Peyer's patch (tissue), 4 donors: ENCODE results near the gene TSPAN15. TPM values are rescaled to one million over a fixed set of nuclear protein-coding genes. Genes with fewer than 3 reads are reported as not detected.

Source experiments
- DNase-seq, 3 donors: peaks; one replicate each; pipeline ENCODE4 v3.0.0-alpha.2; 2017 to 2019
- H3K27ac ChIP-seq, 4 donors: fragments of 200-600 bp; sonication (generic); one replicate each; pipeline ENCODE4 v1.5.1; 2016 to 2019
- H3K27me3 ChIP-seq, 2 donors: fragments of 200-600 bp; sonication (generic); one replicate each; pipeline ENCODE4 v1.5.1; 2019
- H3K36me3 ChIP-seq, 3 donors: fragments of 200-600 bp; sonication (generic); one replicate each; pipeline ENCODE4 v1.5.1; 2016 to 2019
- H3K4me1 ChIP-seq, 4 donors: fragments of 200-600 bp; sonication (generic); one replicate each; pipeline ENCODE4 v1.5.1; 2016 to 2019
- H3K4me3 ChIP-seq, 4 donors: fragments of 200-600 bp; sonication (generic); 1 replicate in 3 of 4; 2 replicates in 1 of 4; pipeline ENCODE4 v1.5.1; 2016 to 2019; ENCODE audit warnings: mild to moderate bottlenecking in 1 of 4
- H3K9me3 ChIP-seq, 4 donors: fragments of 200-600 bp; sonication (generic); one replicate each; pipeline ENCODE4 v1.5.1; 2016 to 2019; ENCODE audit warnings: mild to moderate bottlenecking in 1 of 4
- POLR2A ChIP-seq, 2 donors: fragments of 450-650 bp; IDR thresholded peaks; one replicate each; pipeline ENCODE4 v1.5.1; 2017; ENCODE audit warnings: antibody characterized with exemption in 2 of 2, mild to moderate bottlenecking in 2 of 2, moderate library complexity in 2 of 2
- total RNA-seq, 4 donors: library from RNA; depleted of rRNA; stranded (reverse); fragments of >200 nt; gene quantifications; one replicate each; pipeline ENCODE4 v1.1.0, GENCODE V29; 2016
- TF ChIP-seq, protein P1 (sequence below), 6 experiments: fragments of 450-650 bp in 4 of 6; fragments of 200-600 bp in 2 of 6; sonication (generic) in 1 of 6; IDR thresholded peaks; one replicate each; pipeline ENCODE4 v1.5.1; 2017 to 2019; ENCODE audit warnings: antibody characterized with exemption in 6 of 6, mild to moderate bottlenecking in 3 of 6, moderate library complexity in 1 of 6

Gene TSPAN15
- total RNA-seq, 4 donors from 2014 or later: 32.2 to 110 (median 94.4) TPM

DNA sequence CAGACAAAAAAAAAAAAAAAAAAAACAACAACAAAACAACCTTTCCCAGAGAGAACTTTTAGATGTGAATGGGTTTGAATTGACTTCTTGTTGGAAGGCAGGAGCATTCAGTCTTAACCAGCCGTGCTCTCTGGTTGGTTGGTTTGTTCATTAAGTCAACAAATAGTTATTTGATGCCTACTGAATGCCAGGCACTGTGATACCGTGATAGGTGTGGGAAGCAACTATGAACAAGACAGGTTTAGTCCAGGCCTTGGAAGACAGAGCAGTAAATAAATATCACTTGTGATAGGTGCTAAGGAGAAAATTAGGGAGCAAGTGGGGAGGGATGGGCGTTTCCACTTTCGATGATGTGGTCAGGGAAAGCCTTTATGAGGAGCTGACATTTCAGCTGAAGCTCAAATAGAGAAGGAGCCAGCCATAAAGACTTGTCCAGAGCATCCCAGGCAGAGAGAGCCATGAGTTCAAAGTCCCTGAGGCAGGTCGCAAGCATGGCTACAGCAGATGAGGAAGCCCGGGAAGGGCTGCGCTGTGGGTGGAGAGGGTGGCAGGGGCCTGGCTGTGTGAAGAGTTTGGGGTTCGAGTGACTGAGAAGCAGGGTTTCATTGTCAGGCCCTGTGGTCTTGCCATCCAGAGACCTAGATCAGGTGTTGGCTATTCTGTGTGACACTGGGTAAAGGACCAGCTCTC lies 8.0 kb downstream of the TSPAN15 start:
- H3K4me1 ChIP-seq: peaks cover 0 to 58% (median 4%) of the 10 kb centered on the region in 4 donors
- peaks cover 0 to 8% (median 0%) of the 10 kb centered on the region in 3 donors for H3K36me3 ChIP-seq
- H3K27ac ChIP-seq: peak overlapping the region in 3 of 4 donors; percentile 76 to 92 (median 88)
- no peak for TF ChIP-seq POLR2A (IDR thresholded peaks at IDR 0.05)
- TF ChIP-seq, protein P1, sequence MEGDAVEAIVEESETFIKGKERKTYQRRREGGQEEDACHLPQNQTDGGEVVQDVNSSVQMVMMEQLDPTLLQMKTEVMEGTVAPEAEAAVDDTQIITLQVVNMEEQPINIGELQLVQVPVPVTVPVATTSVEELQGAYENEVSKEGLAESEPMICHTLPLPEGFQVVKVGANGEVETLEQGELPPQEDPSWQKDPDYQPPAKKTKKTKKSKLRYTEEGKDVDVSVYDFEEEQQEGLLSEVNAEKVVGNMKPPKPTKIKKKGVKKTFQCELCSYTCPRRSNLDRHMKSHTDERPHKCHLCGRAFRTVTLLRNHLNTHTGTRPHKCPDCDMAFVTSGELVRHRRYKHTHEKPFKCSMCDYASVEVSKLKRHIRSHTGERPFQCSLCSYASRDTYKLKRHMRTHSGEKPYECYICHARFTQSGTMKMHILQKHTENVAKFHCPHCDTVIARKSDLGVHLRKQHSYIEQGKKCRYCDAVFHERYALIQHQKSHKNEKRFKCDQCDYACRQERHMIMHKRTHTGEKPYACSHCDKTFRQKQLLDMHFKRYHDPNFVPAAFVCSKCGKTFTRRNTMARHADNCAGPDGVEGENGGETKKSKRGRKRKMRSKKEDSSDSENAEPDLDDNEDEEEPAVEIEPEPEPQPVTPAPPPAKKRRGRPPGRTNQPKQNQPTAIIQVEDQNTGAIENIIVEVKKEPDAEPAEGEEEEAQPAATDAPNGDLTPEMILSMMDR (IDR thresholded peaks at IDR 0.05): no peak
- DNase-seq: peak in 2 of 3 donors; percentile 70 to 74
- H3K4me3 ChIP-seq: no peak overlapping the region
- no peaks in the 10 kb centered on the region for H3K9me3 ChIP-seq
- no peaks in the 10 kb centered on the region for H3K27me3 ChIP-seq

- peak in 1 of 3 donors; percentile 47 for DNase-seq
These were observed 8.8 kb downstream of the TSPAN15 start for GRCh38 chr10:69459893-69460575.

DNA sequence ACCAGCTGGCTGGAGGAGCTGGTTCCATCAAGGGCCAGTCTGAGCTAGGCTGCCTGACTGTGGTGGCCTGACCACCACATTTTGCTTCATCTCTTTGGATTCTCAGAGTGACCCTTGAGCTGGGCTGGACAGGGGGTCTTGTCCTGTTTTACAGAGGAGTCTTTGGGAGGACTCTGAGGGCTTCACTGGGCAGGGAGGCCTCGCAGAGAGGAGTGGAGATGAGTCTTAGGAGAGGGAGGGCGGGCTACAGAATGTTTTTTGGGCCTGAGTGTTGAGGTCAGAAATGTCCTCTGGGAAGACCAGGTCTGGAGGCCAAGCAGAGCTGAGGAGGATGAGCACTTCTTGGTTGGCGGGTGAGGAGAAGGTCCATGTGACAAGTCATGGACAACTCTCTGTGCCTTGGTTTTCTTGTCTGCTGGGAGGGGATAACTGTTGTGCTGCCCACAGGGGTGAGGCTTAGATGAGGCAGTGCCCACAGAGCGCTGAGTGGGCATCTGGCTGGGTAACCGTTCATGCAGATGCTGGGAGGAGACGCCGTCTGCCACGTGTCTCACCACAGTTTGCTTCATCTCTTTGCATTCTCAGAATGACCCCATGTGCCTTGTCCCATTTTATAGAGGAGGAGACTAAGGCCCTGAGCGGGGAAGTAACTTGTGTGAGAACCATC lies 9.4 kb downstream of the TSPAN15 start:
- Histone ChIP-seq H3K9me3 (no peaks in the 10 kb centered on the region), H3K4me3 (no peak overlapping the region), H3K4me1 (peaks cover 0 to 73% (median 5%) of the 10 kb centered on the region in 4 donors), H3K27me3 (no peaks in the 10 kb centered on the region), H3K36me3 (peaks cover 0 to 7% (median 0%) of the 10 kb centered on the region in 3 donors), H3K27ac (peak overlapping the region in 3 of 4 donors; percentile 76 to 92 (median 88))
- TF ChIP-seq, protein P1 (IDR thresholded peaks at IDR 0.05): no peak
- no peak for TF ChIP-seq POLR2A (IDR thresholded peaks at IDR 0.05)
- peak in 1 of 3 donors; percentile 25 for DNase-seq

More at GRCh38 chr10:69459893-69460575, 8.8 kb downstream of the TSPAN15 start:
- Histone ChIP-seq H3K36me3 (peaks cover 0 to 8% (median 0%) of the 10 kb centered on the region in 3 donors), H3K4me3 (no peak overlapping the region), H3K9me3 (no peaks in the 10 kb centered on the region), H3K27ac (peak overlapping the region in 3 of 4 donors; percentile 76 to 92 (median 88)), H3K4me1 (peaks cover 0 to 66% (median 5%) of the 10 kb centered on the region in 4 donors), H3K27me3 (no peaks in the 10 kb centered on the region)
- no peak for TF ChIP-seq POLR2A (IDR thresholded peaks at IDR 0.05)
- TF ChIP-seq, protein P1 (IDR thresholded peaks at IDR 0.05): no peak

DNA sequence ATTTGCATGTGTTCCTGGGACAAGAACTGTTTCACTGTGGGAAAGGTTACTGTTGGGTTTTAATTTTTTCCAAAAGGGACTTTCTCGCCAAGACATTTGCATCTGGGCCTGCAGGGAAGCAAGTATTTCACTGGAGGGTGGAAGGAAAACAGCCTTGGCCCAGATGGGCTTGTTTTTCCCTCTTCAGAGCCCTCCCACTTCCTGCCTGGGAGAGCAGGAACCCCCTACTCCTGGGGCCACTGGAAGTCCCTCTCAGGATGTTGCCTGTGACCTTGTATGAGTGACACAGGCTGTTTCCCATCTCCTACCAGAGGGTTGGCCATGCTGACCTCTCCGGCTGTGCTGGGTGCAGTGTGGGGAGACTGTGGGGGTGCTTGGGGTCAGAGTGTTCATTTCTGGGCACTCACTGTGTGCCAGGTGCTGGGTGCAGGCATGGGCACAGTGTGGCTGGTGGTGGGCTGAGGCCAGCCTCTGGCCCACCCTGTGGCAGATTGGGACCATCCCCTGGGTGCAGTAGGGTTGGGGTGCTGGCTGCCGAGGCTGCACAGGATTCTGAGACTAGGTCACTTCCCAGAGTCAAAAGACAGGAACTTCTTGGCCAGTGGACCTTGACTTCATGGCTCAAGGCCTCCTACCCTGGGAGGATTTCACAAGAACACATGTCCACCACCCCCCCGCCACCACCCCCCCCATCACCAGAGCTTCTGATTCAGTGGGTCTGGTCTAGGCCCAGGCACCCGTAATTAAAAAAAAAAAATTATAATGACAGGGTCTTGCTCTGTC lies 10.2 kb downstream of the TSPAN15 start:
- Histone ChIP-seq H3K4me3 (no peak overlapping the region), H3K9me3 (no peaks in the 10 kb centered on the region), H3K27me3 (no peaks in the 10 kb centered on the region), H3K27ac (peak overlapping the region in 2 of 4 donors; percentile 88 to 92), H3K4me1 (peaks cover 0 to 79% (median 5%) of the 10 kb centered on the region in 4 donors), H3K36me3 (peaks cover 0 to 4% (median 0%) of the 10 kb centered on the region in 3 donors)
- TF ChIP-seq, protein P1 (IDR thresholded peaks at IDR 0.05): no peak
- no peak for TF ChIP-seq POLR2A (IDR thresholded peaks at IDR 0.05)
- DNase-seq: peak in 1 of 3 donors; percentile 50

- no peak for DNase-seq
- Histone ChIP-seq H3K9me3 (no peaks in the 10 kb centered on the region), H3K4me3 (no peak overlapping the region), H3K4me1 (peaks cover 0 to 58% (median 5%) of the 10 kb centered on the region in 4 donors), H3K36me3 (no peaks in the 10 kb centered on the region), H3K27ac (peak overlapping the region in 3 of 4 donors; percentile 32 to 87 (median 84)), H3K27me3 (no peaks in the 10 kb centered on the region)
- TF ChIP-seq POLR2A (IDR thresholded peaks at IDR 0.05): no peak
- TF ChIP-seq, protein P1 (IDR thresholded peaks at IDR 0.05): no peak
These were observed 12.6 kb downstream of the TSPAN15 start for GRCh38 chr10:69463886-69464285.
